Immature natural killer cell (primary cell): Measurements from ENCODE around the gene SCGB1A1. TPM values are rescaled to one million over a fixed set of nuclear protein-coding genes. Genes with fewer than 3 reads are reported as not detected.

ENCODE experiments used
- DNase-seq, 3 donors: peaks; one replicate each; pipeline ENCODE4 v3.0.0; 2022; ENCODE audit warnings: mixed read lengths in 1 of 3
- H3K27ac Mint-ChIP-seq, 6 donors: one replicate each; pipeline ENCODE4 v1.8.0; 2020; ENCODE audit warnings: mixed read lengths in 6 of 6, mild to moderate bottlenecking in 5 of 6, inconsistent platforms in 4 of 6, moderate library complexity in 3 of 6
- H3K27me3 Mint-ChIP-seq, 3 donors: one replicate each; pipeline ENCODE4 v1.8.0; 2020 to 2021; ENCODE audit warnings: low read depth in 3 of 3, mild to moderate bottlenecking in 3 of 3, mixed read lengths in 3 of 3, moderate library complexity in 3 of 3, inconsistent platforms in 1 of 3
- H3K36me3 Mint-ChIP-seq, 3 donors: one replicate each; pipeline ENCODE4 v1.8.0; 2020; ENCODE audit warnings: mixed read lengths in 3 of 3, inconsistent platforms in 2 of 3, mild to moderate bottlenecking in 2 of 3
- H3K4me1 Mint-ChIP-seq, 2 donors: one replicate each; pipeline ENCODE4 v1.8.0; 2020; ENCODE audit warnings: inconsistent platforms in 2 of 2, mild to moderate bottlenecking in 2 of 2, mixed read lengths in 2 of 2, moderate library complexity in 1 of 2
- H3K4me3 Mint-ChIP-seq, 5 donors: one replicate each; pipeline ENCODE4 v1.8.0; 2020; ENCODE audit warnings: mild to moderate bottlenecking in 5 of 5, mixed read lengths in 5 of 5, inconsistent platforms in 3 of 5, moderate library complexity in 3 of 5
- H3K9me3 Mint-ChIP-seq, 6 donors: one replicate each; pipeline ENCODE4 v1.8.0; 2020; ENCODE audit warnings: mild to moderate bottlenecking in 6 of 6, mixed read lengths in 6 of 6, inconsistent platforms in 4 of 6, moderate library complexity in 3 of 6
- polyA plus RNA-seq, 3 donors: library from polyadenylated mRNA; unstranded; fragments of 300-500 nt; fragmentation: Illumina TruSeq; gene quantifications; one replicate each; pipeline ENCODE4 v1.2.3, GENCODE V29; 2021

Gene SCGB1A1
- polyA plus RNA-seq, 3 donors from 2014 or later, result not detected

- H3K27ac Mint-ChIP-seq, result peak overlapping the region; percentile 5 to 91 (median 72)
- DNase-seq, result no peak
- peaks cover 0 to 6% (median 2%) of the 10 kb centered on the region in 3 donors for H3K27me3 Mint-ChIP-seq
- no peaks in the 10 kb centered on the region for H3K9me3 Mint-ChIP-seq
- H3K4me1 Mint-ChIP-seq, result peaks cover 19 to 48% of the 10 kb centered on the region in 2 donors
- H3K36me3 Mint-ChIP-seq, result no peaks in the 10 kb centered on the region
- peak overlapping the region; percentile 63 to 84 (median 73) for H3K4me3 Mint-ChIP-seq
These were observed 17.0 kb upstream of the SCGB1A1 start for GRCh38 chr11:62401811-62402210.

DNA sequence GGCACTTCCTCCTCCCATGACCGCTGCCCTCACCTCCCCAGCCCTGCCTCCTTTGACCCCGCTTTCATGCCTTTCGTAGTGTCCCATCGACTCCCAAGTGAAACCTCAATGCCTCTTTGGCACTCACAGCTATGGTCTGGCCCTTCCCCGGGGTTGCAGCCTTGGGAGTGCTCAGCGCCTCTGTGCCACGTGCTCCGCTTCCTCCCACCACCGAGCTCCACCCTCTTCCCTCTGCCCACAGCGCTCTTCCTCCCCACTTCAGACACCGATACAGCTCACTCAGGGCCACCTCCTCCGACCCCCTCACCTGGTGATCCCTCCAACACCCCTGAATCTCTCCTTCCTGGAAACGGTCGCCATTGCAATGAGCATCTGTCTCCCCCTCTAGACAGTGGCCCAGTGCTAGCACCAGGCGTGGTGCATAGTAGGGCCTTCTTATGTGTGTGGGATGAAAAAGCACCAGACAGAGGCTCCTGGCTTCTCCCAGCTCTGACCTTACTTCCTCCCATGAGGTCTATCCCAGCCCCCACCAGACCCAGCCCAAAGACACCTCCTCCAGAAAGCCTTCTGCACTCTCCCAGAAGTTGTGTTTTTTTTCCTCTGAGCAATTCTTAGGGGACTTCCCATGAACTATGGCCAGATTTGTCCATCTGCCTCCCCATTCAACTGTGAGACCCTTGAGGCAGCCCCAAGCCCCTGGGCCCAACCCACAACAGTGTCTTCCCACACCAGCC, 16.4 kb upstream of the SCGB1A1 start:
- peak in 2 of 3 donors; percentile 32 to 45 for DNase-seq
- Mint-ChIP-seq H3K4me1 (peaks cover 19 to 48% of the 10 kb centered on the region in 2 donors), H3K36me3 (no peaks in the 10 kb centered on the region), H3K9me3 (no peaks in the 10 kb centered on the region), H3K27me3 (peaks cover 0 to 6% (median 2%) of the 10 kb centered on the region in 3 donors), H3K4me3 (peak overlapping the region; percentile 63 to 84 (median 73)), H3K27ac (peak overlapping the region; percentile 5 to 91 (median 75))

- Mint-ChIP-seq H3K9me3 (no peaks in the 10 kb centered on the region), H3K36me3 (no peaks in the 10 kb centered on the region), H3K27ac (peak overlapping the region; percentile 5 to 91 (median 75)), H3K27me3 (peaks cover 0 to 6% (median 2%) of the 10 kb centered on the region in 3 donors), H3K4me3 (peak overlapping the region; percentile 63 to 84 (median 73)), H3K4me1 (peaks cover 19 to 42% of the 10 kb centered on the region in 2 donors)
- no peak for DNase-seq
These were observed 15.7 kb upstream of the SCGB1A1 start for GRCh38 chr11:62402960-62403730.

GRCh38 chr11:62404435-62404834, 14.4 kb upstream of the SCGB1A1 start:
- peaks cover 16 to 29% of the 10 kb centered on the region in 2 donors for H3K4me1 Mint-ChIP-seq
- no peaks in the 10 kb centered on the region for H3K9me3 Mint-ChIP-seq
- H3K27ac Mint-ChIP-seq, result no peak overlapping the region
- no peaks in the 10 kb centered on the region for H3K36me3 Mint-ChIP-seq
- peaks cover 0 to 6% (median 0%) of the 10 kb centered on the region in 3 donors for H3K27me3 Mint-ChIP-seq
- no peak for DNase-seq
- no peak overlapping the region for H3K4me3 Mint-ChIP-seq

DNA sequence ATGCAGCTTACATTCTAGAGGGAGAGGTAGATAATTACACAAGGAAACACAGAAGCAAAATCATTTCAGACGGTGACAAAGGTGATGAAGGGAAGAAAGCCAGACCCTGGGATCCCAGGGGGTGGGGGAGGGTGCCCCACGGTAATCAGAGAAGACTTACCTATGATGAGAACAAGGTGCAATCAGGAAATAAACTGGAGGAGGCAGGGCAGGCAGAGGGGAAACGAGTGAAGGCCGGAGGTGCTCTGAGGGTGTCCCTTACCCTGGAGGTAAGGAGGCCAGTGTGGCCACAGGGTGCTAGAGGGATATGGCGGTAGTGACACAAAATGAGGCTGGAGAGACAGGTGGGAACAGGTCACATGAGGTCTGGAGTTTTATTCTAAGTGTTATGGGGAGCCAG, 13.9 kb upstream of the SCGB1A1 start:
- Mint-ChIP-seq H3K27me3 (peaks cover 0 to 6% (median 0%) of the 10 kb centered on the region in 3 donors), H3K27ac (peak overlapping the region in 2 of 6 donors; percentile 0), H3K4me1 (peaks cover 16 to 26% of the 10 kb centered on the region in 2 donors), H3K9me3 (no peaks in the 10 kb centered on the region), H3K36me3 (no peaks in the 10 kb centered on the region), H3K4me3 (no peak overlapping the region)
- DNase-seq, result no peak

- peaks cover 0 to 6% (median 0%) of the 10 kb centered on the region in 3 donors for H3K27me3 Mint-ChIP-seq
- no peak overlapping the region for H3K4me3 Mint-ChIP-seq
- no peaks in the 10 kb centered on the region for H3K36me3 Mint-ChIP-seq
- DNase-seq, result no peak
- H3K9me3 Mint-ChIP-seq, result no peaks in the 10 kb centered on the region
- peaks cover 16 to 25% of the 10 kb centered on the region in 2 donors for H3K4me1 Mint-ChIP-seq
- no peak overlapping the region for H3K27ac Mint-ChIP-seq
These were observed 12.8 kb upstream of the SCGB1A1 start for GRCh38 chr11:62406034-62406433.

DNA sequence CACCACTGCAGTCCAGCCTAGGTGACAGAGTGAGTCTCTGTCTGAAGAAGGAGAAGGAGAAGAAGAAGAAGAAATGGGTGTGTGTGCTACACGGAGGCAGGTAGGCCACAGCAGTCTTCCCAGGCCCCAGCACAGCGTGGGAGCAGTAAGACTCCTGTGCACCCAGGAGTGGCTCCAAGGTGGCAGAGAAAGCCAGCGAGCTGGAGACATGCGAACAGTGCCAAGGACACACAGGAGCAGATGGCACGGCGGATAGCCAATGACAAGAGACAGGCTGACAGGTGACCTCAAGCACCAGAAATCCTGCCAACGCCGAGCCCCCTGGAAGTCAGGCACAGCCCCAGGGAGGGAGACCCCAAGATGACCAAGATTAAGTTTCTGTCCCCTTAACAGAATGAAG, 9.0 kb upstream of the SCGB1A1 start:
- Mint-ChIP-seq H3K9me3 (no peaks in the 10 kb centered on the region), H3K36me3 (no peaks in the 10 kb centered on the region), H3K4me1 (no peaks in the 10 kb centered on the region), H3K27ac (no peak overlapping the region), H3K27me3 (peaks cover 0 to 1% (median 0%) of the 10 kb centered on the region in 3 donors), H3K4me3 (no peak overlapping the region)
- DNase-seq, result no peak

GRCh38 chr11:62410972-62411371, 7.9 kb upstream of the SCGB1A1 start:
- DNase-seq, result no peak
- no peaks in the 10 kb centered on the region for H3K27me3 Mint-ChIP-seq
- no peaks in the 10 kb centered on the region for H3K9me3 Mint-ChIP-seq
- no peaks in the 10 kb centered on the region for H3K4me1 Mint-ChIP-seq
- no peaks in the 10 kb centered on the region for H3K36me3 Mint-ChIP-seq
- H3K4me3 Mint-ChIP-seq, result no peak overlapping the region
- H3K27ac Mint-ChIP-seq, result no peak overlapping the region

- DNase-seq, result no peak
- H3K9me3 Mint-ChIP-seq, result no peaks in the 10 kb centered on the region
- peaks cover 0 to 2% (median 0%) of the 10 kb centered on the region in 3 donors for H3K27me3 Mint-ChIP-seq
- H3K36me3 Mint-ChIP-seq, result no peaks in the 10 kb centered on the region
- no peak overlapping the region for H3K4me3 Mint-ChIP-seq
- no peaks in the 10 kb centered on the region for H3K4me1 Mint-ChIP-seq
- no peak overlapping the region for H3K27ac Mint-ChIP-seq
These were observed 7.3 kb upstream of the SCGB1A1 start for GRCh38 chr11:62411524-62411923.

DNA sequence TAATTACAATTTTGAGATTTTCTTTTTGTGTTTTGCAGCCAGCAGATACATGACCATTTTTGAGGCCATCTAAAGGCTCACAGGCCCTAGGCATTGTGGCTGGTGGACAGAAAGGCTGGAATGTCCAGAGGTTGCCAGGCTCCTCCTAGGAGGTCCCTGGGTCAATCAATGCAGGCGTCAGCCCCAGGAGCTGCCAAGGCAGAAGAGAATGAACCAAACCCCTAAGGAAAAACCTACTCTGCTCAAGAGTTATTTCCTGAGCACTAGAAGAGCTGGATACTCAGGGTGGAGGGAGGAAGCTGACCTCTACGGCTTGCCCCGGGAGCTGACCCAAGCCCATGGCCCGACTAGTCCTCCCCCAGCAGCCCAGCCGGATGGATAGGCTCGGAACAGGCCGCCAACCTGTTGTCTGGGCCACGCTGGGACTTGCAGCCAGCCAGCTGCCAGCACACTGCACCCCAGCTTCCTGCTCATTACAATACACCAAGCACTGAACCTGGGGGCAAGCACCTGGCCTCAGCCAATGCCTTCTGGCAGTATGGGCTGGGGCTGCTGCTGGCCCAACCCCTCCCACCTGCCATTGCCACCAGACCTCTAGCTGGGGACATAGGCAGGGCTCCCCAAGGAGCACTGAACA, 5.7 kb upstream of the SCGB1A1 start:
- Mint-ChIP-seq H3K4me1 (no peaks in the 10 kb centered on the region), H3K9me3 (no peaks in the 10 kb centered on the region), H3K27ac (peak overlapping the region in 1 of 6 donors; percentile 35), H3K27me3 (peaks cover 0 to 4% (median 0%) of the 10 kb centered on the region in 3 donors), H3K4me3 (no peak overlapping the region), H3K36me3 (no peaks in the 10 kb centered on the region)
- DNase-seq, result no peak

DNA sequence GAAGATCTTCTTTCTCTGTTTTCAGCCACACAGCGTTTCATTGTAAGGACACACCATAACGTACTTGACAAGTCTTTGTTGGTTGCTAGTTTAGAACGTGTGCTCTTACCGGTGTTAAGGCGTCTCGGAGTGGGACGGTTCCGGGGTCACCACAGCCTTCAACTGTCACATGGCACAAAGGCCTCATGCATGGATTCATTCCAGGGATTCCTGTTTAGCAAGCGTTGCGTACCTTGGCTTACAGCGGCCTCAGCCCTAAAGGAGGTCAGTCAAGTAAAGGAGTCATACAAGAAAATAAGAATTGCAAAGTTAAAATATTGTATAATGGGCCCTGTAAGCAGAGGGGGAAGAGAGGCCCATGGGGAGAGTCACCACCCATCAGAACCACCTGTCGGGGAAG, 2.2 kb upstream of the SCGB1A1 start:
- Mint-ChIP-seq H3K9me3 (no peaks in the 10 kb centered on the region), H3K27ac (no peak overlapping the region), H3K4me3 (no peak overlapping the region), H3K4me1 (no peaks in the 10 kb centered on the region), H3K27me3 (peaks cover 0 to 4% (median 0%) of the 10 kb centered on the region in 3 donors), H3K36me3 (no peaks in the 10 kb centered on the region)
- no peak for DNase-seq

- Mint-ChIP-seq H3K27me3 (peaks cover 0 to 4% (median 0%) of the 10 kb centered on the region in 3 donors), H3K4me3 (no peak overlapping the region), H3K9me3 (no peaks in the 10 kb centered on the region), H3K36me3 (no peaks in the 10 kb centered on the region), H3K4me1 (no peaks in the 10 kb centered on the region), H3K27ac (no peak overlapping the region)
- no peak for DNase-seq
These were observed 697 bp upstream of the SCGB1A1 start for GRCh38 chr11:62418136-62418535.

GRCh38 chr11:62419314-62419929, 589 bp downstream of the SCGB1A1 start:
- DNase-seq, result no peak
- peaks cover 0 to 7% (median 0%) of the 10 kb centered on the region in 3 donors for H3K27me3 Mint-ChIP-seq
- no peak overlapping the region for H3K4me3 Mint-ChIP-seq
- peak overlapping the region in 1 of 6 donors; percentile 59 for H3K27ac Mint-ChIP-seq
- no peaks in the 10 kb centered on the region for H3K9me3 Mint-ChIP-seq
- H3K4me1 Mint-ChIP-seq, result peaks cover 0 to 3% of the 10 kb centered on the region in 2 donors
- no peaks in the 10 kb centered on the region for H3K36me3 Mint-ChIP-seq
